ENCODE results near the gene ASIC1. TPM values are rescaled to one million over a fixed set of nuclear protein-coding genes. Genes with fewer than 3 reads are reported as not detected.
A peak's percentile ranks its signal among the peaks of the same experiment; 100 is the strongest.

ASIC1 gene
- total and polyA plus RNA-seq, 2 of the 13 experiments (the other 11 are each of a cell fraction or from before 2014, with no cell fraction given): 0.44 to 1.5 TPM

DNA sequence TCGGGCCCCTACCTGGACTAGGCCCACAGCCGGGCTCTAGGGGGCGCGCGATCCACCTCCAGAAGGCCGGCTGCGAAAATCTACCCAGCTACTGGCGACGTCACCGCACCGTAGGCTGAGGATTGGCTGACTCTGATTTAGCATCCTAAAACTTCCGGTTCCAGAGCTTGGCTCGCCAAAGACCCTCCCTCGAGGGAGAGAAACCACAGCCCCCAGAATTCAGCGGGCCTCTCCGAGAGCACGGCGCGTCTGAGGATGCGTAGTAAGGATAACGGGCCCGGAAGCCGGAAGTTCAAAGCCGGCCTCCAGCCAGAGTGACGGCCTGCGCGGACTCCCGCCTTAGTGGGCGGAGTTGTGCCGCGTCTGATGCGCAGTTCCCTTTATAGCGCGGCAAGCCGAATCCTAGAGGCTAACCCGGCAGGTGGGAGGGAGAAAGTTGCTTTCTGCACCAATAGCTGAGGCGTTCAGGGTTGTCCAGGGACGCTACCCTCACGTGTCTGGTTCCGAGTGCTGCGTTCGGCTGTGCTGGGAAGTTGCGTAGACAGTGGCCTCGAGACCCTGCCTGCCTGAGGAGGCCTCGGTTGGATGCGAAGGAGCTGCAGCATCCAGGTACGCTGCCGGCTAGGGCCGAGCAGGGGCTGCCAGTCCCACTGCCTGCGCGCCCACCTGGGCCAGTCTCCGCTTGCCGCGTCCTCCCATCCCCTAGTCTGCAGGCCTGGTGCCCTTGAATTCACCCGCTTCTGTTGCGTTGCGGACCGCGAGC, 54.5 kb downstream of the ASIC1 start, which contains the start of gene COX14 (continued):
- TF ChIP-seq AHR (CRISPR knock-in tag; IDR thresholded peaks at IDR 0.05) (no peak; the same call in 1 of the 2 replicates), ZNF496 (CRISPR knock-in tag; IDR thresholded peaks at IDR 0.05; ENCODE audit: insufficient replicate concordance) (no peak), FOXJ3 (CRISPR knock-in tag; IDR thresholded peaks at IDR 0.05; ENCODE audit: borderline replicate concordance) (no peak; the same call in 1 of the 2 replicates), MTA1 (CRISPR knock-in tag; IDR thresholded peaks at IDR 0.05; ENCODE audit: borderline replicate concordance) (peak; percentile 59; the same call in 1 of the 2 replicates), MXD1 (CRISPR knock-in tag; IDR thresholded peaks at IDR 0.05) (peak; percentile 81; the same call in 1 of the 2 replicates), ZKSCAN1 (IDR thresholded peaks at IDR 0.05; ENCODE audit: low read length) (no peak), ZNF564 (CRISPR knock-in tag; IDR thresholded peaks at IDR 0.05) (no peak; the same call in 1 of the 2 replicates), ZNF326 (CRISPR knock-in tag; IDR thresholded peaks at IDR 0.05; ENCODE audit: borderline replicate concordance) (no peak; the same call in 1 of the 2 replicates), CENPT (CRISPR knock-in tag; IDR thresholded peaks at IDR 0.05; ENCODE audit: low read depth) (no peak), RARG (CRISPR knock-in tag; IDR thresholded peaks at IDR 0.05; ENCODE audit: low read depth) (no peak), HNRNPUL1 (IDR thresholded peaks at IDR 0.05; ENCODE audit: low read depth, low read length) (no peak), LCORL (IDR thresholded peaks at IDR 0.05) (no peak), LCORL (CRISPR knock-in tag; IDR thresholded peaks at IDR 0.05) (peak; percentile 58; the same call in 1 of the 2 replicates), MATR3 (CRISPR knock-in tag; IDR thresholded peaks at IDR 0.05) (no peak), ATAD3A (CRISPR knock-in tag; IDR thresholded peaks at IDR 0.05) (no peak), KLF9 (CRISPR knock-in tag; IDR thresholded peaks at IDR 0.05; ENCODE audit: low read depth) (no peak), MTF1 (CRISPR knock-in tag; IDR thresholded peaks at IDR 0.05) (no peak), ZNF446 (CRISPR knock-in tag; IDR thresholded peaks at IDR 0.05) (peak; percentile 95), ZFP1 (CRISPR knock-in tag; IDR thresholded peaks at IDR 0.05) (no peak), JARID2 (CRISPR knock-in tag; IDR thresholded peaks at IDR 0.05; ENCODE audit: insufficient replicate concordance) (no peak), DR1 (CRISPR knock-in tag; IDR thresholded peaks at IDR 0.05) (peak; percentile 87), FOXK2 (IDR thresholded peaks at IDR 0.05) (no peak), KMT2B (CRISPR knock-in tag; IDR thresholded peaks at IDR 0.05) (peak; percentile 76; the same call in 1 of the 2 replicates), TBX3 (IDR thresholded peaks at IDR 0.05; ENCODE audit: borderline replicate concordance) (peak; percentile 83)
- TF ChIP-seq, protein P1, sequence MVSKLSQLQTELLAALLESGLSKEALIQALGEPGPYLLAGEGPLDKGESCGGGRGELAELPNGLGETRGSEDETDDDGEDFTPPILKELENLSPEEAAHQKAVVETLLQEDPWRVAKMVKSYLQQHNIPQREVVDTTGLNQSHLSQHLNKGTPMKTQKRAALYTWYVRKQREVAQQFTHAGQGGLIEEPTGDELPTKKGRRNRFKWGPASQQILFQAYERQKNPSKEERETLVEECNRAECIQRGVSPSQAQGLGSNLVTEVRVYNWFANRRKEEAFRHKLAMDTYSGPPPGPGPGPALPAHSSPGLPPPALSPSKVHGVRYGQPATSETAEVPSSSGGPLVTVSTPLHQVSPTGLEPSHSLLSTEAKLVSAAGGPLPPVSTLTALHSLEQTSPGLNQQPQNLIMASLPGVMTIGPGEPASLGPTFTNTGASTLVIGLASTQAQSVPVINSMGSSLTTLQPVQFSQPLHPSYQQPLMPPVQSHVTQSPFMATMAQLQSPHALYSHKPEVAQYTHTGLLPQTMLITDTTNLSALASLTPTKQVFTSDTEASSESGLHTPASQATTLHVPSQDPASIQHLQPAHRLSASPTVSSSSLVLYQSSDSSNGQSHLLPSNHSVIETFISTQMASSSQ (IDR thresholded peaks at IDR 0.05; ENCODE audit: low read depth): no peak
- TF ChIP-seq, protein P1 (CRISPR knock-in tag; IDR thresholded peaks at IDR 0.05; ENCODE audit: borderline replicate concordance): peak; percentile 58; the same call in 1 of the 2 replicates
- TF ChIP-seq, protein P2, sequence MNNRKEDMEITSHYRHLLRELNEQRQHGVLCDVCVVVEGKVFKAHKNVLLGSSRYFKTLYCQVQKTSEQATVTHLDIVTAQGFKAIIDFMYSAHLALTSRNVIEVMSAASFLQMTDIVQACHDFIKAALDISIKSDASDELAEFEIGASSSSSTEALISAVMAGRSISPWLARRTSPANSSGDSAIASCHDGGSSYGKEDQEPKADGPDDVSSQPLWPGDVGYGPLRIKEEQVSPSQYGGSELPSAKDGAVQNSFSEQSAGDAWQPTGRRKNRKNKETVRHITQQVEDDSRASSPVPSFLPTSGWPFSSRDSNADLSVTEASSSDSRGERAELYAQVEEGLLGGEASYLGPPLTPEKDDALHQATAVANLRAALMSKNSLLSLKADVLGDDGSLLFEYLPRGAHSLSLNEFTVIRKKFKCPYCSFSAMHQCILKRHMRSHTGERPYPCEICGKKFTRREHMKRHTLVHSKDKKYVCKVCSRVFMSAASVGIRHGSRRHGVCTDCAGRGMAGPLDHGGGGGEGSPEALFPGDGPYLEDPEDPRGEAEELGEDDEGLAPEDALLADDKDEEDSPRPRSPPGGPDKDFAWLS (CRISPR knock-in tag; IDR thresholded peaks at IDR 0.05; ENCODE audit: borderline replicate concordance): no peak

Measured in HepG2 (cell line).